Measurements from ENCODE around the gene YJEFN3. TPM values are rescaled to one million over a fixed set of nuclear protein-coding genes. Genes with fewer than 3 reads are reported as not detected.
A peak's percentile ranks its signal among the peaks of the same experiment; 100 is the strongest.

The YJEFN3 gene
- total RNA-seq, 1 experiment from 2014 or later, result 6.1 TPM

GRCh38 chr19:19551853-19552192 is 23.1 kb downstream of the YJEFN3 start:
- POLR2A ChIA-PET, result no interaction called here
- in situ Hi-C loops (cut with HindIII; ENCODE audit: low pct_unique_long_range_greater_than_20kb, low sequenced_read_pairs), result no loop called here

GRCh38 chr19:19552798-19553197 is 24.1 kb downstream of the YJEFN3 start:
- Histone ChIP-seq H3K36me3 (ENCODE audit: control insufficient read depth, insufficient read depth, low read length) (no peaks in the 10 kb centered on the region), H3K4me1 (ENCODE audit: control insufficient read depth, insufficient read depth, low read length) (no peaks in the 10 kb centered on the region), H3K27ac (ENCODE audit: low read length) (no peak overlapping the region), H3K4me3 (ENCODE audit: low read depth in 2 of 2, low read length in 2 of 2) (no peak overlapping the region), H3K9me3 (ENCODE audit: control insufficient read depth, insufficient read depth, low read depth, low read length) (no peaks in the 10 kb centered on the region), H3K27me3 (ENCODE audit: control insufficient read depth, insufficient read depth, low read length) (no peaks in the 10 kb centered on the region)
- BruUV-seq (replicated peaks), result no TSS peak
- intact Hi-C loops (cut with micrococcal nuclease; ENCODE audit: unreplicated experiment) (no loop called here), in situ Hi-C loops (cut with HindIII; ENCODE audit: low pct_unique_long_range_greater_than_20kb, low sequenced_read_pairs) (no loop called here)
- CTCF ChIA-PET, result interaction anchor here (0.7 to 1.6 kb wide), 3 partner anchors 9 to 91 kb away, joined by 3 read pairs; partner anchors contain the start of gene GMIP
- peak; percentile 81 for ATAC-seq
- TF ChIP-seq TCF7L2 (IDR thresholded peaks at IDR 0.05; ENCODE audit: low read depth, low read length), result no peak
- peak; percentile 78 for TF ChIP-seq CTCF (IDR thresholded peaks at IDR 0.05)
- no peak for DNase-seq (ENCODE audit: low read depth, low spot score)
- POLR2A ChIA-PET, result interaction anchor here (0.6 kb wide), 1 partner anchor 1224 kb away, joined by 4 read pairs; no protein-coding TSS in a partner anchor

More at GRCh38 chr19:19551853-19552192, 23.1 kb downstream of the YJEFN3 start:
- intact Hi-C loops (cut with micrococcal nuclease; ENCODE audit: unreplicated experiment), result no loop called here
- H3K4me1 ChIP-seq (ENCODE audit: control insufficient read depth, insufficient read depth, low read length), result no peaks in the 10 kb centered on the region
- TF ChIP-seq REST (IDR thresholded peaks at IDR 0.05; ENCODE audit: insufficient read depth in 1 of 2, low read depth in 2 of 2, low read length in 1 of 2) (no peak), CTCF (IDR thresholded peaks at IDR 0.05) (no peak), SIN3A (IDR thresholded peaks at IDR 0.05; ENCODE audit: borderline replicate concordance, insufficient read depth, low read depth, low read length) (no peak), POLR2AphosphoS5 (IDR thresholded peaks at IDR 0.05; ENCODE audit: low read depth, low read length) (no peak), TCF7L2 (IDR thresholded peaks at IDR 0.05; ENCODE audit: low read depth, low read length) (no peak)
- no TSS peak for BruUV-seq (replicated peaks)
- no peak overlapping the region for H3K27ac ChIP-seq (ENCODE audit: low read length)
- no peak overlapping the region for H3K4me3 ChIP-seq (ENCODE audit: low read depth in 2 of 2, low read length in 2 of 2)
- CTCF ChIA-PET, result interaction anchor here (1.6 kb wide), 1 partner anchor 20 kb away, joined by 3 read pairs; no protein-coding TSS in a partner anchor
- ATAC-seq, result no peak
- no peaks in the 10 kb centered on the region for H3K9me3 ChIP-seq (ENCODE audit: control insufficient read depth, insufficient read depth, low read depth, low read length)
- no peaks in the 10 kb centered on the region for H3K36me3 ChIP-seq (ENCODE audit: control insufficient read depth, insufficient read depth, low read length)
- no peak for DNase-seq (ENCODE audit: low read depth, low spot score)
- H3K27me3 ChIP-seq (ENCODE audit: control insufficient read depth, insufficient read depth, low read length), result no peaks in the 10 kb centered on the region
